Measurements from ENCODE around the gene ACTR5. TPM values are rescaled to one million over a fixed set of nuclear protein-coding genes. Genes with fewer than 3 reads are reported as not detected.
A peak's percentile ranks its signal among the peaks of the same experiment; 100 is the strongest.
"Not testable (repeated sequence)": the region's sequence is repeated elsewhere in the genome, so short reads cannot be mapped to it uniquely, and the experiment has no call there.

ACTR5 gene
- total RNA-seq, 1 donor from 2014 or later: 10.1 TPM

DNA sequence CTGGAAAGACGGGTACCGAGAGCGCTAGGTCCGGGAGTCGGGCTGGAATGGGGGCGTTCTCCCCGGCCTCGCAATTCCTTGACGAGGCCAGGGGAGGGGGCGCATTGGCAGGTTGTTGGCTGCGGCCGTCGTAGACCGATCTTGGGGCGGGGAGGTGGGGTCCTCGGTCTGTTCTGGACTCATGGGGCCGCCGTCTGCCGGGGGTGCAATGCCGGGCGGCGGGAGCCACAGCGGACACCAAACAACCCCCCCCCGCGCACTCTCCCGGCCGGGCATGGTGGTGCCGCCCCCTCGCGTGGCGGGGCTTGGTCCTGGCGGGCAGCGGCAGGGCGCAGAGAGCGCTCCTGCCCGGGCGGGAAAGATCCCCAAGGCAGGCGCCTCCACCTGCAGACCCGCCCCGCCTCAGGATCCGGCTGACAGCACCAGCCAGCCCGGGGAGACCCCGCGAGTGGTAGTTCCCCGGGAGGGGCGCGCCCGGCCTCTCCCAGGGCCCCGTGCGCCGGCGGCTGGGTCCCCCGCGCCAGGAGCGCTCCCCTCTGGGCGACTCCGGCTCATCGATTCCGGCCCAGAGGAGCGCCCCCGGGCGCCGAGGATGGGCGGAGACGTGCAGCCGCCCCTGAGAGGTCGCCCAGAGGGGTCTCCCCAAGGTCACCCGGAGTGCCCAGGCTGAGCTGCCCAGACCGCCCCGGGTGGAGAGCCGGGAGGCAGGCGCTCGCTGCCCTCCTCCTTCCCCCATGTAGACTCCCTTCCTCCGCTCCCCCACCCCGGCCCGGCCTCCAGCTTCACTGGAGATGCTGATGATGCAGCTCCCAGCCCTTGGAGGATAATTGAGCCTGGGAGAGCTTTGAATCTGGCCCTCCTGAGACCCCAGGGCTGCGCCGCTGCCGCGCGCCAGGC is 57.9 kb downstream of the ACTR5 start:
- peak; percentile 37 for DNase-seq

DNA sequence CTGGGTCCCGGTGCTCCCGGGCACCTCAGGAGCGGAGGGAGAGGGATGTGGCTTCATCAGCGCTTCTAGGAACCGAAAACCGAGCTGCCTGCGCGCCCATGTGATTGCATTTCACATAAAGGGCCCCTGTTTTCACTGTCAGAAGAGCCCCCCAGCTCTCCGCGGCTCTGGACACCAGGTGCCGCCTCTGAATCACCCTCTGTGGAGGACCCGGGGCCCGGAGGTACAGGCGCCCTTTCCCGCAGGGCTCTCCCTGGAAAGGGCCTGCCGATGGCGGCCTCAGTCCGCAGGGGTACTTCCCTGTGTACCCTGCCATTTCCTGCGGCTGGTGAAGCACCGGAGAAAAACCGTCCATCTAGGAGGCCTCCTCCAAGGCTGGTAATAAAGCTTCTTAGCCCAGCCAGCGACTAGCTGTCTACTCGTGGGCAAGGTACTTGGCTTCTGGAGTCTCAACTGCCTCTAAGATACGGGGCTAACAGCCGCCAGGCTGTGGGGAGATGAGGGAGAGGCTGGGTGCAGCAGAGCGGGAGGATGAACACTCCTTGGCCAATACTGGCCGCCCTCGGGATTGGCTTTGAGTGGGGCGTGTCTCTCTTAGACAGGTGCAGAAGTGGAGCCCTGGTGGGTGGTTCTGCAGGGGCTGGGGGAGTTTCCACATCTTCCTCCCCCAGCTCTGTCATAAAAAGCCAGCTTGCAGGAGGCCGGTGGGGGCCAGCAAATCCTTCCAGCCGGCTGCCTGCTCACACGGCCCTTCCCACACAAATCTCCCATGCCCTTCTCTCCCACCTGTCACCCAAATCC is 58.8 kb downstream of the ACTR5 start:
- peak; percentile 64 for DNase-seq

DNA sequence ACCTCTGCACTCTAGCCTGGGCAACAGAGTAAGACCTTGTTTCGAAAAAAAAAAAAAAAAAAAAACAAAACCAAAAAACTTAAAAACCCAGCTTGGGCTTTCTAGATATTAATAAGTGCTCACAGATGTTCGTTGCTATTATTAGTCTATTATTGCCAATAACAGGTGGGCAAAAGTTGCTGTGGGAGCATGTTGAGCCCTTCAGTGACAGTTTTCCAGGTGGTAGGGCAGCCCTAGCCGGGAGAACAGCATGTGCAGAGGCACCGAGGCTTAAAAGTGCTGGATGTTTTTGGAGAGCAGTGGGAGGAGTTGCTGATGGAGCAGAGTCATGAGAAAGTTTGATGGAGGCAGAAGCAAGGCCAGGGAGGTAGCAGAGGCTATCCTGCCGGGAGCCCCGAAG is 61.7 kb downstream of the ACTR5 start:
- DNase-seq: no peak

DNA sequence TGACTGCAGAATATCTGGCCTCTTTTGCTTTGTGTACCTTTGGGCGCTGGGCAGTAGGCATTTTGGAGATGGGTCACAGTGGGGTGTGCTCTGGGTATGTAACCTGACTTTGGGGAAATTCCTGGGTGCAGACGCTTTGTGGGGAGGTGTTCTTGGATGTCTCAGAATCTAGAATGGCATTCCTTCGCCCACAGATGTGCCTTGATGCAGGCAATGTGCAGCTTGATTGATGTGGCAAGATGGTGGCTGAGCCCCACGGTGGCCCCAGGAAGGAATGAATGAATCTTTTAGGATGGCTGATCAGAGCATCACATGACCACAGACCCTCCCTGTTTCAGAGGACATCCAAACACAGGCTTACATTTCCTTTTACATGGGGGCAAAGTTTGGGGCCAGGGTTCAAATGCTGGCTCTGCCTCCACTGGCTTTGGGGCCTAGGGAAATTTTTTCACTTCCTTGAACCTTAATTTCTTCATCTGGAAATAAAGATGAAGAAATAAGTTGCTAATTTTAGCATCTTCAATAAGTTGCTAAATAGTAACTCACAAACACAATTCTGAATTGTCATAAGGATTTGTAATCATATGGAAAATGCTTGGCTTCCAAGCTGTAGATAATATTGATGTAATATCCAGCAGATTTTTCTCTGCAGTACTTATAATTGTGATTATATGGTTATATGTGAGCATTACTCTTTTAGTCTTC is 62.8 kb downstream of the ACTR5 start:
- DNase-seq: no peak

DNA sequence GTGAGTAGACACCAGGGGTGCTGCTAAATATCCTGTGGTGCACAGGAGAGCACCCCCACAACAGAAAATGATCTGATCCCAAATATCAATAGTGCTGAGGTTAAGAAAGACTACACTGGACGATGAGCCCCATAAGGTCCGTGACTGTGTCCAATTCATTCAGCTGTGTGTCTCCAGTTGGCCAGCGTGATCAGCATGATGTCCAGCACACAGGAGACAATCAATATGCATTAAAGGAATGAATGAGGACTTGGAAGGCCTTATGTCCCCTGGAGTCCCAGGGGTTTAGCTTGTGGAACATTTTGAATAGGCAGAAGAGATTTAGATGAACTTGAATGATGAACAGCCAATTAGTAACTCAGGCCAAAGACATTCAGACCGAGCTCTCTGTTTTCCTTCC is 63.5 kb downstream of the ACTR5 start:
- DNase-seq: no peak

DNA sequence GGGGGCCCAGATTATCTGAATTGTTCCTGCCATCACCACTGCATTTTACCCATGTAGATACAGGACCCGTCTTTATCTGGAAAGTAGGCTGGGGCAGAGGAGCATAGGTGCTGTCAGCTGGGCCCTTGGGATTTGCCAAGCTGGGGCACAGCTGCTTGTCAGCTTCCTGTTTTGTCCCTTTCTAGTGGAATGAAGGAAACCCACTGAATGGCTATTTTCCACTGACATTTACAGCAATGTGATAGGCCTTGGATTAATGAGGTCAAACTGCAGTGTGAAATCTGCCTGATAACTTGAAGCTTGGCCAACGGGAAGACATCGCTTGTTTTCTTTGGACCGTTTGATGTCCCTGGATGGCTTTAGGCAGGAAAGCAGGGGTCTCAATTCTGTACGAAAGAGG is 63.9 kb downstream of the ACTR5 start:
- no peak for DNase-seq

DNA sequence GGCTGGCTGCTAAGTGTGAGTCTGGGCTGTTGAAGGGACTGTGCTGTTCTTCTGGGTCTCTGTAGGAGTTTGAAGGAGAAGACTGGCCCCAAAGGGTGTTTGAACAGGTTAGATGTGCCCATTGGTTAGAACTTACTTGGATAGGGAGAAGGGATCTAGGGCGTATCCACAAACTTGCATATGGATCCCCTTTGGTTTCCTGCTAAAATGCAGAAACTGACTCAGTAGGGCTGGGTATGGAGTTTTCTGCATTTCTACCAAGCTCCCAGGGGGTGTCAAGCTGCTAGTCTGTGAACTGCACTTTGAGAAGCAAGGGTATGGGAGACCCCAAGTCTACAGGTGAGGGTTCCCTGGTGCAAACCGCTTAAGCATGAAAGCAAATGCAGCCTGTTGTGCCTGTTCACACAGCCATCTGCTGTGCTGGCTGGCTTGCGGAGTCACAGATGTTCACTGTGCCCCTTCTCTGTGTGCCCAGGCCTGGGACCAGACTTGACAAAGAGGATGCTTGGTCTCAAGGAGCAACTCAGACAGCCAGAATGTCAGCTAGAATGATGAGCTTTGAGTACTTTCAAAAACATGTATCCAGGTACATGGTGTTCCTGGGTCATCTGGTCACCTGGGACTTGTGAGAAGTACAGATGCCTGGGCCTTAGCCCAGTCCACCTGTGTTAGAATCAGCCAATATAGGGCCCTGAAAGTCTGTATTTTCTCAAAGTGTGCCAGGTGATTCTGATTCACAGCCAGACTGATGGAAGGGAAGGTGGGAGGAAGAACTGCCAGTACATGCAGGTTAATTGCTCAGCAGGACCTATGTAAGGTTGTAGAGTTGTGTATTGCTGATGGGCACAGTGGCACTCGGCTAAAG is 64.7 kb downstream of the ACTR5 start:
- no peak for DNase-seq

DNA sequence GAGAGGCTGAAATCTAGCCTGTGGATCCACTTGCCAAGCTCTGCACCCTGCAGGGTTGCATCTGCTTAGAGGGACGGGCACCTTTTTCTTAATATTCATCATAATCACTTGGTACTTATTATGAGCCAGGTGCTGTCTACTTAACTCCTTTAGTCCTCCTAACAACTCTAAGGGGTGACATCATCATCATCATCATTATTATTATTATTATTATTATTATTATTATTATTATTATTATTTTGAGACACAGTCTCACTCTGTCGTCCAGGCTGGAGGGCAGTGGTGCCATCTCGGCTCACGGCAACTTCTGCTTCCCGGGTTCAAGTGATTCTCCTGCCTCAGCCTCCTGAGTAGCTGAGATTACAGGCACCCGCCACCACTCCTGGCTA is 65.3 kb downstream of the ACTR5 start:
- DNase-seq: not testable (repeated sequence)

DNA sequence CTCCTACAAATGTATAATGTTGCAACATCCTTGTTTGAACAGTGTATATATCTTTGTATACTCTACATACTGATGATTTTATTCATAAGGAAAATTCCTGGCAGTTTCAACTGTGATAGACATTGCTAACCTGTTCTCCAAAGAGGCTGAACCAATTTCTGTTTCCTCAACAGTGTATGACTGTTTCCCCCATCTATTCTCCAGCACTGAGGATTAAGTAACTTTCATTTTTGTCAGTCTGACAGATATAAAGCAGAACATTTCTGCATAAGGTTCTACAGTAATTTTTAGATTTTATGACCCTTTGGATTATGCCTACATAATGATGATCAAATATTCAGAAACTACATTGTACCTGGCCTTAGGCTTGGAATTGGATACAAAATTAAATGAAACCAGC is 67.2 kb downstream of the ACTR5 start:
- no peak for DNase-seq

DNA sequence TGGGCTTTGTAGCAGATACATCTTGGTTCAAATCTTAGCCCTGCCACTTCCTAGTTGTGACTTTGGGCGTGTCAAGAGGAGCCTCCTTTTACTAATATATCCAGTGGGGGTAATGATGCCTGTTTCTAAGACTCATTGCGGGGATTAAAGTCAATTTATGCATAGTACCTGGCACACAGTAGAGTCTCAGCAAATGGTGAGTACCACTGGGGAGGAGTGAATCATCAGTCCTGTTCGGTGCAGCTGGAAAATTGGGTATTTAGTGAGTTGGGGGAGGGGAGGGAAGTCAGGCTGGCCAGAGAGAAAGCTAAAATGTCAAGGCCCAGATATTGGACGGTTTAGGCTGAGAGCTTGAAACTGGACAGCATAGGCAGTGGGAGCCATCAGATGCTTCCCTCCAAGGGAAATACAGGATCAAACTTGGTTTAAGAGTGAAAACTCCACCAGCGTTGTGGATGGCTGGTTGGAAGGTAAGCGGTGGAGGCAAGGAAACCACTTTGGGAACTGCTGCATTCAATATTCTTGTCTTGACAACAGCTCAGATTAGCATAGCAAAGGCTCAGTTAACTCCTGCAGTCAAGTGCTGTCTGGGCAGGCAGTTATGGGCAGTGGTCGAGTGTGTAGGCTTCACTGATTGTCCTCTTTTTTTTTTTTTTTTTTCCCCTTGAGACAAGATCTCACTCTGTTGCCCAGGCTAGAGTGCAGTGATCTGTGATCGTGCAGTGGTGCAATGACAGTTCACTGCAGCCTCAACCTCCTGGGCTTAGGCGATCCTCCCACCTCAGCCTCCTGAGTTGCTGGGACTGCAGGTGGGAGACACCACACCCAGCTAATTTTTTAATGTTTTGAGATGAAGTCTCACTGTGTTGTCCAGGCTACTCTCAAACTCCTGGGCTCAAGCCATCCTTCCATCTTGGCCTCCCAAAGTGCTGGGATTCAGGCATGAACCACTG is 70.1 kb downstream of the ACTR5 start:
- no peak for DNase-seq

Small RNA genes within 50 kb of the gene (small RNA-seq; reads per million reads assigned to genes)
- not detected for gene RF00017

Other genes starting within 250 kb of the ACTR5 start
- gene ADIG, start 167.3 kb upstream of the ACTR5 start, total RNA-seq: not detected
- not detected for gene ARHGAP40, start 146.7 kb upstream of the ACTR5 start, total RNA-seq
- gene SLC32A1, start 24.0 kb upstream of the ACTR5 start, total RNA-seq: 6.4 TPM
- 12.9 TPM for gene PPP1R16B, start 57.2 kb downstream of the ACTR5 start, total RNA-seq
- 1.7 TPM for gene FAM83D, start 178.0 kb downstream of the ACTR5 start, total RNA-seq
- gene DHX35, start 213.9 kb downstream of the ACTR5 start, total RNA-seq: 12.6 TPM